ENCODE measurements around the gene PDE7B.

DNA sequence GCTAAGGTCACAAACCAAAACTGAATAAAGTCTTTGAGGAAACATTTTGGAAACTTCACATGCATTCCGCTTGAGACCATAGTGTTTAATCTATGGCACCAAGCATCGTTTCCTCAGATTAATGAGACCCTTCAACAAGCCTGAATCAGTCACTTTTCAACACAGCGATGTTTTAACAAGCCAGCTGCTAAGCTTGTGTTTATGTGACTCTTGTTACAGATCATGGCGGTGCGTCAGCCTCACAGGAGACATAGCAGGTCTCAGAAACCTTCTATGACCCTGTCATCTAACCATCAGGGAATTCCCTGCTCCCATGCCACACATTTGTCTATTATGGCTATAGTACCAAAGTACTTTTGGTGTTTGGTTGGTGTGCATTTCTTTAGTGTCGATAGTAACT, 341.4 kb downstream of the PDE7B start:
- TF ChIP-seq CTCF (IDR thresholded peaks at IDR 0.05 in 8 of 11, conservative IDR thresholded peaks at IDR 0.05 in 3 of 11) (no peak), POLR2AphosphoS5 (IDR thresholded peaks at IDR 0.05) (no peak), POLR2A (IDR thresholded peaks at IDR 0.05) (no peak)
